HepG2 (cell line): ENCODE measurements around the gene GTF2H1. TPM values are rescaled to one million over a fixed set of nuclear protein-coding genes. Genes with fewer than 3 reads are reported as not detected.

Experiments
- DR1 ChIP-seq: sonication (generic); formaldehyde crosslinking; IDR thresholded peaks from 2 replicates; pipeline ENCODE4 v1.8.0; 2021; ENCODE audit warnings: mild to moderate bottlenecking, missing genetic modification reagents, inconsistent platforms
- POGZ ChIP-seq: sonication (generic); formaldehyde crosslinking; IDR thresholded peaks from 2 replicates; pipeline ENCODE4 v1.4.0; 2020; ENCODE audit warnings: mild to moderate bottlenecking, missing genetic modification reagents
- RFXAP ChIP-seq: sonication (generic); formaldehyde crosslinking; IDR thresholded peaks from 2 replicates; pipeline ENCODE4 v1.4.0; 2020; ENCODE audit warnings: missing genetic modification reagents, borderline replicate concordance
- ZNF30 ChIP-seq: sonication (generic); formaldehyde crosslinking; IDR thresholded peaks from 2 replicates; pipeline ENCODE4 v1.5.0; 2020; ENCODE audit warnings: mild to moderate bottlenecking, missing genetic modification reagents
- ZNF841 ChIP-seq: sonication (generic); formaldehyde crosslinking; IDR thresholded peaks from 2 replicates; pipeline ENCODE4 v1.8.1; 2023; ENCODE audit warnings: missing genetic modification reagents, borderline replicate concordance
- ZZZ3 ChIP-seq: sonication (generic); formaldehyde crosslinking; IDR thresholded peaks from 2 replicates; pipeline ENCODE4 v1.4.0; 2020; ENCODE audit warnings: missing genetic modification reagents, mild to moderate bottlenecking, borderline replicate concordance
- polyA plus RNA-seq, 8 experiments: library from polyadenylated mRNA; depleted of rRNA in 3 of 8; stranded (reverse) in 7 of 8; unstranded in 1 of 8; fragments of >200 nt; fragmentation: Illumina TruSeq in 4 of 8; extraction: Trizol in 4 of 8; gene quantifications; 2 replicates each; pipeline versions ENCODE4 v1.2.1 to v1.2.3, GENCODE V29; 2011 to 2016; ENCODE audit warnings: low read depth in 4 of 8, missing spikeins in 1 of 8, mixed read lengths in 1 of 8; ENCODE audit not compliant: insufficient read depth in 1 of 8
- total RNA-seq, 5 experiments: library from RNA; depleted of rRNA; stranded (reverse); fragments of >200 nt; fragmentation: Illumina TruSeq; extraction: Trizol; gene quantifications; 2 replicates each; pipeline ENCODE4 v1.2.3, GENCODE V29; 2016; ENCODE audit warnings: low read depth in 1 of 5
- TF ChIP-seq, protein P1 (sequence below): sonication (generic); formaldehyde crosslinking; IDR thresholded peaks from 2 replicates; pipeline ENCODE4 v1.4.0; 2020; ENCODE audit warnings: mild to moderate bottlenecking, missing genetic modification reagents

The GTF2H1 gene
- total and polyA plus RNA-seq, 2 of the 13 experiments (the other 11 are each of a cell fraction or from before 2014, with no cell fraction given): 15.7 to 51.4 TPM

DNA sequence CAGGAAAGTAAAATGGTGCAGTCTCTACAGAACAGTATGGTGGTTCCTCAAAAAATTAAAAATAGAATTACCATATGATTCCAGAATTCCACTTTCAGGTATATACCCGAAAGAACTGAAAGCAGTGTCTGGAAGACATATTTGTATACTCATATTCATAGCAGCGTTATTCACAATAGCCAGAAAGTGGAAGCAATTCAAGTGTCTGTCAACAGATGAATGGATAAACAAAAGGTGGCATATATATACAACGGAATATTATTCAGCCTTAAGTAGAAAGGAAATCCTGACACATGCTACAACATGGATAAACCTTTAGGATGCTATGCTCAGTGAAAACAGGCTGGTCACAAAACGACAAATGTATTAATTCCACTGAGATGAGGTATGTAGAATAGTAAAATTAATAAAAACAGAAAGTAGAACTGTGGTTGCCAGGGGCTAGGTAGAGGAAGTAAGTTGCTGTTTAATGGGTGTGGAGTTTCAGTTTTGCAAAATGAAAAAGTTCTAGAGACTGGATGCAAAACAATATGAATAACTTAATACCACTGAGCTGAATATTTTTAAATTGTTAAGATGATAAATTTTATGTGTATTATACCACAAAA lies 41.8 kb upstream of the GTF2H1 start (continued):
- TF ChIP-seq, protein P1, sequence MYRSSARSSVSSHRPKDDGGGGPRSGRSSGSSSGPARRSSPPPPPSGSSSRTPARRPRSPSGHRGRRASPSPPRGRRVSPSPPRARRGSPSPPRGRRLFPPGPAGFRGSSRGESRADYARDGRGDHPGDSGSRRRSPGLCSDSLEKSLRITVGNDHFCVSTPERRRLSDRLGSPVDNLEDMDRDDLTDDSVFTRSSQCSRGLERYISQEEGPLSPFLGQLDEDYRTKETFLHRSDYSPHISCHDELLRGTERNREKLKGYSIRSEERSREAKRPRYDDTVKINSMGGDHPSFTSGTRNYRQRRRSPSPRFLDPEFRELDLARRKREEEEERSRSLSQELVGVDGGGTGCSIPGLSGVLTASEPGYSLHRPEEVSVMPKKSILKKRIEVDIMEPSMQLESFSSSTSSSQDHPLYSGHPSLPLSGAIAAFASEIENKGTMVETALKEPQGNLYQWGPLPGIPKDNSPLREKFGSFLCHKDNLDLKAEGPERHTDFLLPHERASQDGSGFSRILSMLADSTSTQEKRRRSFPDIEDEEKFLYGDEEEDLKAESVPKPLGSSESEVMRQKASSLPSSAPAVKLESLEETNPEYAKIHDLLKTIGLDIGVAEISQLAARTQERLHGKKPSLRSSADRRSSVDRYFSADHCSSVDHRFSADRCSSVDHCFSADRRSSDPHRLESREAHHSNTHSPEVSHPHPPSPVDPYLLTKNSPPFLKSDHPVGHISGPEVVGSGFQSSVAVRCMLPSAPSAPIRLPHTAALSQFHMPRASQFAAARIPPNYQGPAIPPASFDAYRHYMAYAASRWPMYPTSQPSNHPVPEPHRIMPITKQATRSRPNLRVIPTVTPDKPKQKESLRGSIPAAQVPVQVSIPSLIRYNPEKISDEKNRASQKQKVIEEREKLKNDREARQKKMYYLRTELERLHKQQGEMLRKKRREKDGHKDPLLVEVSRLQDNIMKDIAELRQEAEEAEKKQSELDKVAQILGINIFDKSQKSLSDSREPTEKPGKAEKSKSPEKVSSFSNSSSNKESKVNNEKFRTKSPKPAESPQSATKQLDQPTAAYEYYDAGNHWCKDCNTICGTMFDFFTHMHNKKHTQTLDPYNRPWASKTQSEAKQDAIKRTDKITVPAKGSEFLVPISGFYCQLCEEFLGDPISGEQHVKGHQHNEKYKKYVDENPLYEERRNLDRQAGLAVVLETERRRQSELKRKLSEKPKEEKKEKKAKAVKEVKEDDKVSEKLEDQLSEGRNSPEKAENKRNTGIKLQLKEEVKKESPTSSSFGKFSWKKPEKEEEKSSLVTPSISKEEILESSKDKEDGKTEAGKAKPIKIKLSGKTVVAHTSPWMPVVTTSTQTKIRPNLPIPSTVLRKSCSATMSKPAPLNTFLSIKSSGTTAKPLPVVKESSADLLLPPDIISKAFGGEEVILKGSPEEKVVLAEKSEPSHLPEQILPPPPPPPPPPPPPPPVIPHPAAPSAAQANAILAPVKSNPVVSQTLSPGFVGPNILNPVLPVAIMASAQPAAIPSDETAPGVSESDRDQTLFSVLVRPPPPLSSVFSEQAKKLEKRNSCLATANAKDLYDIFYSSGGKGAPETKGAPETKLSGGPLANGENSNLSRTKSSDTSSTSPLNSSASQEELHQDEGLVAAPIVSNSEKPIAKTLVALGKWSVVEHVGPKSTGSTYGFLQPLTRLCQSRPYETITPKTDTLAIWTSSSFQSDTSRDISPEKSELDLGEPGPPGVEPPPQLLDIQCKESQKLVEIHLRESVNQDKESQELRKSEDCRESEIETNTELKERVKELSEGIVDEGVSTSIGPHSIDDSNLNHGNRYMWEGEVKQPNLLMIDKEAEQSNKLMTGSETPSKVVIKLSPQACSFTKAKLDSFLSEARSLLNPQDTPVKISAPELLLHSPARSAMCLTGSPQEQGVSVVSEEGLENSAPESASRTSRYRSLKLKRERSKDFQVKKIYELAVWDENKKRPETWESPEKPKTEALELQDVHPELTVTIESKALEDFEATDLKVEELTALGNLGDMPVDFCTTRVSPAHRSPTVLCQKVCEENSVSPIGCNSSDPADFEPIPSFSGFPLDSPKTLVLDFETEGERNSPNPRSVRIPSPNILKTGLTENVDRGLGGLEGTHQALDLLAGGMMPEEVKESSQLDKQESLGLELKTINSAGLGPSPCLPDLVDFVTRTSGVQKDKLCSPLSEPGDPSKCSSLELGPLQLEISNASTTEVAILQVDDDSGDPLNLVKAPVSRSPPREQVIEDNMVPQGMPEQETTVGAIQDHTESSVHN (CRISPR knock-in tag): no peak
- TF ChIP-seq RFXAP (CRISPR knock-in tag): no peak
- no peak for TF ChIP-seq DR1 (CRISPR knock-in tag)
- no peak for TF ChIP-seq ZZZ3
- TF ChIP-seq POGZ (CRISPR knock-in tag): no peak
- TF ChIP-seq ZNF841 (CRISPR knock-in tag): no peak
- no peak for TF ChIP-seq ZNF30 (CRISPR knock-in tag)
